A549 treated with CpdA at 1 μM for 4 hours (cell line): ENCODE results near the gene ATP8B4. TPM values are rescaled to one million over a fixed set of nuclear protein-coding genes. Genes with fewer than 3 reads are reported as not detected.

Experiments
- total RNA-seq: library from RNA; stranded (reverse); fragments of 200-300 nt; extraction: Qiagen RNA extraction; gene quantifications from 5 replicates; pipeline ENCODE4 v1.2.3, GENCODE V29; 2022; ENCODE audit warnings: low read depth

The ATP8B4 gene, protein sequence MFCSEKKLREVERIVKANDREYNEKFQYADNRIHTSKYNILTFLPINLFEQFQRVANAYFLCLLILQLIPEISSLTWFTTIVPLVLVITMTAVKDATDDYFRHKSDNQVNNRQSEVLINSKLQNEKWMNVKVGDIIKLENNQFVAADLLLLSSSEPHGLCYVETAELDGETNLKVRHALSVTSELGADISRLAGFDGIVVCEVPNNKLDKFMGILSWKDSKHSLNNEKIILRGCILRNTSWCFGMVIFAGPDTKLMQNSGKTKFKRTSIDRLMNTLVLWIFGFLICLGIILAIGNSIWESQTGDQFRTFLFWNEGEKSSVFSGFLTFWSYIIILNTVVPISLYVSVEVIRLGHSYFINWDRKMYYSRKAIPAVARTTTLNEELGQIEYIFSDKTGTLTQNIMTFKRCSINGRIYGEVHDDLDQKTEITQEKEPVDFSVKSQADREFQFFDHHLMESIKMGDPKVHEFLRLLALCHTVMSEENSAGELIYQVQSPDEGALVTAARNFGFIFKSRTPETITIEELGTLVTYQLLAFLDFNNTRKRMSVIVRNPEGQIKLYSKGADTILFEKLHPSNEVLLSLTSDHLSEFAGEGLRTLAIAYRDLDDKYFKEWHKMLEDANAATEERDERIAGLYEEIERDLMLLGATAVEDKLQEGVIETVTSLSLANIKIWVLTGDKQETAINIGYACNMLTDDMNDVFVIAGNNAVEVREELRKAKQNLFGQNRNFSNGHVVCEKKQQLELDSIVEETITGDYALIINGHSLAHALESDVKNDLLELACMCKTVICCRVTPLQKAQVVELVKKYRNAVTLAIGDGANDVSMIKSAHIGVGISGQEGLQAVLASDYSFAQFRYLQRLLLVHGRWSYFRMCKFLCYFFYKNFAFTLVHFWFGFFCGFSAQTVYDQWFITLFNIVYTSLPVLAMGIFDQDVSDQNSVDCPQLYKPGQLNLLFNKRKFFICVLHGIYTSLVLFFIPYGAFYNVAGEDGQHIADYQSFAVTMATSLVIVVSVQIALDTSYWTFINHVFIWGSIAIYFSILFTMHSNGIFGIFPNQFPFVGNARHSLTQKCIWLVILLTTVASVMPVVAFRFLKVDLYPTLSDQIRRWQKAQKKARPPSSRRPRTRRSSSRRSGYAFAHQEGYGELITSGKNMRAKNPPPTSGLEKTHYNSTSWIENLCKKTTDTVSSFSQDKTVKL
- 0.67 to 1.5 TPM (median 0.84 TPM) in 5 replicates for total RNA-seq

DNA sequence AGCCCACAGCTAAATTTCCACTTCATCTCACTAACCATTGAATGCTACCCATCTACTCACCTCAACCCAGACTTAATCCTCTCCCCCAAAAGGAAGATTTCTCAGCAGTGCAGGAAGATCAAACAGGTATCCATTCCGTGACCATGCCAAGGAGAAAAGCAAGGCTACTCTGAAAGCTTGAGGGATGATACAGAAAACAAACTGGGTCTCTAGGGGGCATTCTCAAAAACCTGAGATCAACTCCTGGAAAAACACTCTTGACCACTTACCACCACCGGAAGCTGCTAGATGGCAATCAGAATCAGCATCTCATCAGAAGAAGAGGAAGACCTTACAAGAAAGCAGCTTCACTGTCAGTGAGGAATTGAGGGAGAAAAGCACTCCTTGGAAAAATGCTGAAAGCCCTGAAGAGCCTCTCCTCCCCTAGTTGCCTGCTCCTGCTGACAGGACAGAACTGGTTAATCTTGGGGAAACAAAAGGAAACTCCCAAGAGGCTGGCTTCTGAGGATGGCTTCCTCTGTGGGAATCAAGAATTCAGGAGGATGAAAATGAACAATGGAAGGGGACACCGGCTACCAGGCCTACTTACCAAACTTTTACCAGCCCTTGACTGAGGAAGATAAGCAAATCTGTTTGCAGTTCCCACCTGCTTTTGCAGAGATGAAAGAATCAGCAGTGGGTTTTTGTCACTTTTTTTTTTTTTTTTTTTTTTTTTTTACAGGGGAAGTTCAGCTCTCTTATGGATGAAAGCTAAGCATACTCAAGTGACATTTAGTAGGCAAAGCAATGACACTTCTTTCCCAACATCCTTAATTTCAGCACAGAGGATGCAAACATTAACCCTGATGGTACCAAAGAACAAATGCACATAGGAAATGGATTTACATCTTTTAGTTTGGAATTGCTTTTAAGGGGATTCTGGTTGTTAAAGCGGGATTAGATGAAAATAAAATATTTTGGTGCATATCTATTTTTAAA is at the start of gene ATP8B4:
ATP8B4 (minus strand) TSS at position 171 of the 978 bp plus-strand sequence. CDS start 12,267 bp downstream, outside the sequence.

Other genes starting within 250 kb of the ATP8B4 start
- gene SLC27A2, start 63.0 kb upstream of the ATP8B4 start, total RNA-seq = 26.2 to 32.4 TPM (median 28.0 TPM) in 5 replicates
- gene HDC, start 146.5 kb upstream of the ATP8B4 start, total RNA-seq = 0.07 to 0.16 TPM (median 0.10 TPM) in 3 of 5 replicates, not detected in the others
- gene GABPB1, start 236.0 kb upstream of the ATP8B4 start, total RNA-seq = 27.8 to 33.3 TPM (median 30.6 TPM) in 5 replicates